Activated naive CD4-positive, alpha-beta T cell treated with anti-CD3 and anti-CD28 coated beads, Interleukin-2, amount 50 U/mL, for 16 hours (primary cell): Measurements from ENCODE around the gene TPCN2.

ENCODE experiments used
- DNase-seq: peaks from one replicate; pipeline ENCODE4 v3.0.0-alpha.2; 2020

TPCN2 gene

DNA sequence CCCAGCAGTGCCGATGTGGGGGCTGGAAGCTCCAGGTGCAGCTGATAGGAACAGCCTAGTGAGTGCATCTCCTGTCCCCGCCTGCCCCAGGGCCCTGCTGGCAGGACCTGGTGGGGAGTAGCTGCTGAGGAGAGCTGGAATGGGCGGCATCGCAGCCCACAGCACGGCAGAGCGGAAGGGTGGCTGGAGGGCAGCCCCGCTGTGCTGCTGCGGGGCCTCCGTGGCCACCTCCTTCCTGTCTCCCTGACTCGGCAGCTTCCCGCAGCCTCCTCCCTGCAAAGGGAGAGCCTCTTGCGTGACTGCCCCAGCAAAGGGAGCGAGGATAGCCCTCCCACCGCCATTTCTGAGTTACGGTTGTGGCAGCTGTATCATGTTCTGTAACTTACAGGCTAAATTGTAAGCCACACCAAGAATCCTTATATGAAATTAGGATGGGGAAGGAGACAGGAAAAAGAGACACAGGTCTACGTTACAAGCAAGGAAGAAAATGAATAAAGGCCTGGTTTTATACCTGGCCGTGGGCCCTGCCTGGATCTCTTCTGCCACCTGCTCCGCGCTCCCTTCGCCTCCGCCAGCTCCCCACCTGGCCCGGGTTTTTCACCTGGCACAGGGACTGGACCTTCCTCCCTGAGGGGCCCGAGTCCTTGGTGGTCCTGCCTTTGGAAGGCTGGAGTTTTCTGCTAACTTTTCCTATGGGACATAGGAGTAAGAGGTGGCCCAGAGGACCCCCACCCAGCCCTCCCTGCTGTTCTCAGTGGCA, 10.0 kb downstream of the TPCN2 start:
- DNase-seq, result no peak

DNA sequence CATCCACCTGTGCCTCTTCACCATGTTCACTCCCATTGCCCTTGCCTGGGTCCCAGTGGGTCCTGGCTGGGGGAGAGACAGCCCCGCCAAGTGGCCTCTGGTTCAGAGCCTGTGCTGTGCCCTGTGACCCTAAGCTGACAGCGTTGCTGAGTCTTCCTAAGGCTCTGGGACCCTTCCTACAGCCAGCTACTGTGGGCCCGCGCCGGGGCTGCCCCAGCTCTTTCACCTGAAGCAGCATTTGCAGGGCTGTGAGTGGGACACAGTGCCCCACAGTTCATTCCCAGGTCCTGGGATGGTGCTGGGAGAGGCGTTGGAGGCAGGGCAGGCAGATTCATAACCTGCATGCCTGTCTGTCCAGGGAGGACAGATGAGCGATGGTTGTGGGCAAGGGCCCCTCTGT, 10.7 kb downstream of the TPCN2 start:
- no peak for DNase-seq

DNA sequence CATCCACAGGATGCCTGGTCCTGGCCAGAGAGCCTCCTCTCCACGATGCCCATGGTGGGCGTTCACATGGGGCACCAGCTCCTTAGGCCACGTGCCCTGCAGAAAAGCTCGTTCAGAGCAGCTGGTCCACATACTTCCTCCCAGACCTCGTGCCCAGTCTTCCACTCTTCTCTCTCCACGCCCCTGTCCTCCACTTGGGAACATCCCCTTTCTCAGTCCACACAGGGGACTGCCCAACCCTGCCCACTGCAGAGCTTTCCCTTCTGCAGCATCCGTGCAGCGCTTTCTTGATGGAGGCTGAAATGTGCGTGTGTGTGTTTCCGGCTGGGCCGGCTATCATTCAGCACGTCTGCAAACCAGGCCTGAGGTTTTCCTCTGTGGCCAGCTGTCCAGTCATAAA, 11.3 kb downstream of the TPCN2 start:
- DNase-seq, result no peak

DNA sequence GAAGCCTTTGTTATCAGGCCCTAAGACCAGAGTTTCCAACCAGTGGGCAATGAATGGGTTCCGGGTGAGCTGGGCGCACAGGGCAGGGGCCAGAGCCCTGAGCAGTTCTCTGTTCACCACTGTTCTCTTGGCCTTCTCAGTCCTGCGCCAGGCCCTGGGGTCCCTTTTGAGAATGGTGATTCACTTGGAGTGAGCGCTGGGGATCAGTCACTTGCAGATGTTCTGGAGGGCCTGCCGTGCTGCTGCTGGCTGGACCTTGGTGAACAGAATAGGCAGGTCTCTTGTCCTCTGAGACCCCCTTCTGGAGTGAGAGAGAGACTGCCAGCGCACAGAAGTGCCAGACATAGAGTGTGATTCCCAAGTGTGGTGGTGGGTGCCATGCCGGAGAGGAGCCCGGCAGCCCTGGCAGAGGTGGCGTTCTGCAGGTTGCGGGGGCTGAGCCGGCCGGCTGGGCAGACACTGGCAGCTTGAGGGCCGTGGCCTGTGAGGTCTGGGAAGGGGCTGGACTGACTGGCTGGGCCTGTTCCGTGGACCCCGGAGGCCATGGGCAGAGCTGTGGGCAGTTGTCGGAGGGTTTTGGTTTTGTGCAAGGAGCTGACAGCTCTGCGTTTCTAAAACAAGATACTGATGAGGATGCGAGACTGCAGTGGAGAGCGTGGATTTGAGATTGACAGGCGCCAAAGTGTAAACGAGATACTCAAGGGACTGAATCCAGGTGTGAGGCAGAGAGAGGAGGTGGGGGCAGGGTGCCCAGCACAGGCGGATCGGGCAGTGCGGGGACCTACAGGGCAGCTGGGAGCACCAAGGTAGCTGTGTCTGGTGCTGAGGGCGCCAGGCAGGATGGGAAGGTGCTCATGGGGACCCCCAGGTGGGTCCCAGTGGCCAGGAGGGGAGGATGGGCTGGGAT, 12.3 kb downstream of the TPCN2 start:
- DNase-seq, result no peak

DNA sequence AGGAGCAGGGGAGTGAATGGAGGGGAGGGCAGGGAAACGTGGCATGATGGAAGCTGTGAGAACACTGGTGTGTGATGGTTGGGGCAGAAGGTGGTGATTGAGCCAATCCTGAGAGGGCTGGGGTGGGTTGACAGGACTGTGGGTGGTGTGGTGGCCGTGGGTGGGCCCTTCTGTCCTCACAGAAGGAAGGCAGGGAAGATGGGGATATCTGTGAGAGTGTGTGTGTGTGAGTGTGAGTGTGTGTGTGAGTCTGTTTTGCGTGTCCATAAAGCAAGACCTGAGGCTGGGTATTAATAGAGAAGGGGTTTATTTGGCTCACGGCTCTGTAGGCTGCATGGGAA, 13.0 kb downstream of the TPCN2 start:
- no peak for DNase-seq

DNA sequence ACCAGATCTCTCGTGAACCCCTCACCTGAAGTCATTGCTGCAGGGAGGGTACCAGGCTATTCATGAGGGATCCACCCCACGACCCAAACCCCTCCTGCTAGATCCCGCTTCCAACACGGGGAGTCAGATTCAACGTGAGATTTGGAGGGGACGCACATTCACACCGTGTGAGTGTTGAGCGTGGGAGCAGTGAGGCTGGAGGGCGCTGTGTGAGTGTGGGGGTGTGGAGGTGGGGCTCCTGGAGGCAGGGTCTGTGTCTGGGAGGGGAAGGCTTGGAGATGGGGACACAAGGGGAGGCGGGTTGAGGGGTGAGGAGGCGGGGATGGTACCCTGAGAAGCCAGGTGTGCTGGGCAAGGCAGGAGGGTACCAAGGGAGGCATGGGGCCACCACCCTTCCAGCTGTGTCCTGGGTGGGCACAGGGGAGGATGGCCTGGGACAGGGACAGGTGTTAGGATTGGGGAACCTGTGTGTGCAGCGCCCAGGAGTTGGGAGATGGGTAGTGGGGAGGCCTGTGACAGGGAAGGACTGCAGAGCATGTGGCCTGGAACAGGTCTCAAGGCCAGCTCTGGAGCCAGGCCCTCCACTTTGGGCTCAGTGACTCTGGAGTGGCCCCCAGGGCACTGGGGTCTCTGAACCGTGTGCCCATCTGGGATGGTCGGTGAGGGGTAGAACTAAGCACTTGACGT, 13.6 kb downstream of the TPCN2 start:
- DNase-seq, result no peak

DNA sequence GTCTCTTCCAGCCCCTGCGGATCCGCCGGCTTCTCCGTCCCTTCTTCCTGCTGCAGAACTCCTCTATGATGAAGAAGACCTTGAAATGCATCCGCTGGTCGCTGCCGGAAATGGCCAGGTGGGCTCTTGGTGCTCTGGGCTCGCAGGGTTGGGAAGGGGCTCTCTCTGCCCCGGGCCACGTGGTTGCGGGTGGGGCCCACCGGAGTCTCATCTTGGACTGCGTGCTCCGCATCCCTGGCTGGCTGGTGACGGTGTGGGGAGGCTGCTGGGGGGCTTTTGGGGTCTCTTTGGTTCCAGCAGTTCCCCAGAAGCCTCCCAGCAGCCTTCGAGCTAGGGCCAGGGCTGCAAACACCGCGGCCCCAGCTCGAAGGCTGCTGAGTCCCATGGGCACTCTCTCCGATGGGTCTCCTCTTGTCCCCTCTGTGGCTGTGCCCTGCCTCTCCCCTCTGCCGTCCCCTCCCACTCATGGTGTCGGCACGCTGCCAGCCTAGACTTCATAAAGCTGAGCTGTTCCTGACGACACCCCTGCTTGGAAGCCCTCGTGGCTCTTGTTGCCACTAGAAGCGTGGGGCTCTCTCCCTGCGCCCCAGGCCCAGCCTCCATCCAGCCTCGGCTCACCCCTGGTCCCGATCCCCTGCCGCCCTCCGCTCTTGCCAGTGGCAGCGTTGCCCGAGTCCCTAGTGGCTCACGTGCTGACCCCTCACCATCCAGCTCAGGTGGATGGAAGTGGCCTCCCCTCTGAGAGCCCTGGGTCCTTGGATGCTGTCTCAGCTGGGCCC, 14.3 kb downstream of the TPCN2 start:
- DNase-seq, result no peak

DNA sequence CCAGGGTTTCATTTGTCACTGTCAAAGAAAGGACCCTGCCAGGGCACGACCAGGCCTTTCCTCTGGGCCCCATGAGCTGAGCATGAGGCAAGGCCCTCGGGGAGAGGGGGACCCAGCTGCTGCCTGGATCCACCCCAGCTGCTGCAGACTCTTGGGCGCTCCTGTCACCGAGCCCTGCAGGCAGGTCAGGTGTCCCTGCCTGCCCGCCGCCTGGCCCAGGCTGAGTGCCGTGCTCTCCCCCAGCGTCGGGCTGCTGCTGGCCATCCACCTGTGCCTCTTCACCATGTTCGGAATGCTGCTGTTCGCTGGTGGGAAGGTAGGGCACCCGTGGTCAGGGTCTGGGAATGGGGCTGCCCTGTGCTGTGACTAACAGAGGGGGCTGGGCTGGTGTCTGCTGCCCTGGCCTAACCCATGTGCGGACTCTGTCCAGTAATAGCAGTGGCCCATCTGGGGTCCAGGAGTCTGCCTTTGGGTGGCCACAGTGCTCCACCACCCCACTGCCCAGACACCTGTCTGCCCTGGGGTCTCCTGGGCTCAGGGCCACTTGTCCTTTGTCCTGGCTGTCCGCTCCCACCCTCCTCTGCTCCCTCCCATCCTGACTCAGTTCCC, 15.0 kb downstream of the TPCN2 start:
- no peak for DNase-seq

DNA sequence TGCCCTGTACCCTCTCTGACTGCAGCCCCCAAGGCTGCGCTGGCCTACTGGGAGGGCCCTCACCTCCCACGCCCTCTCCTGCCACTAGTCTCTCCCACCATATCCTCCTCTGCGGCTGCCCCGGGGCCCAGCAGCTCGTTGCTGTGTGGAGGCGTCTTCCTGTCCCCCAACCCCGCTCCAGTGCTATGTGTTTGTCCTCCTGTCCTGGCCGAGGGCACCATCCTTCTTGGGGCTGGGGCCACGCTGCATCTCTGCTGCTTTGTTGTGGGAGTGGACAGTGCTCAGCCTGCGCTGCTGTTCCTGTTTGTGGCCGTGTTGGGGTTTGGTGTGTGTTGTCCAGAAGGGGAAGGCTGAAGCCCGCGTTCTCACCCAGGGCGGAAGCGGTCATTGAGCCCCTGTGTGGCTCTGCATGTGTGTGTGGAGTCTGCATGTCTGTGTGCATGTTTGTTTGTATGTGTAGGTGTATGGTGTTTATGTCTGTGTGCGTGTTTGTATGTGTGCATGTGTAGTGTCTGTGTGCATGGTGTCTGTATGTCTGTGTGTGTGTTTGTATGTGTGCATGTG, 15.7 kb downstream of the TPCN2 start:
- DNase-seq, result no peak

DNA sequence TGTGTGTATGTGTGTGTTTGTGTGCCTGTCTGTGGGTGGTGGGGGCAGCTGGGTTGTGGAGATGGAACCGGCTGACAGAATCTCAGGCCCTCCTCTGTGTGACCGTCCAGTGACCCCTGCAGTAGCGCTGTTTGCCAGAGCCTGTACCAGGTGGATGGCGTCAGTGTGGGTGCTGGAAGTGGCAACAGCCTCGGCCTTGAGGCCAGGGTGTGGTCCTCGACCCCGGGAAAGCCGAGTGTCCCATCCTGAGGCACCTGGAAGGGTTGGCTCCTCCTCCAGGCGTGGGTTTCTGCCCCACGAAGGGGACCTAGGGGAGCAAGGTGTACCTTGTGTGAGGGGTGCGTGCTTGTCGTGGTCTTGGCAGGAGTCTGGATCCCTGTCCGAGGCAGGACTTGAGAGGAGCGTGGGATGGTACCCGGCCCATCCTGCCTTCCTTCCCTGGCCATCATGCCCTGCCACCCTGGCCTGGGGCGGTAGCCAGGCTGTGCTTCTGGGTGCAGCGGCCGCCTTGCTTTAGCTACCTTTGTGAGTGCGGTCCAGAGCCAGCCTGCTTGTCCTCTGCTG, 16.5 kb downstream of the TPCN2 start:
- no peak for DNase-seq

DNA sequence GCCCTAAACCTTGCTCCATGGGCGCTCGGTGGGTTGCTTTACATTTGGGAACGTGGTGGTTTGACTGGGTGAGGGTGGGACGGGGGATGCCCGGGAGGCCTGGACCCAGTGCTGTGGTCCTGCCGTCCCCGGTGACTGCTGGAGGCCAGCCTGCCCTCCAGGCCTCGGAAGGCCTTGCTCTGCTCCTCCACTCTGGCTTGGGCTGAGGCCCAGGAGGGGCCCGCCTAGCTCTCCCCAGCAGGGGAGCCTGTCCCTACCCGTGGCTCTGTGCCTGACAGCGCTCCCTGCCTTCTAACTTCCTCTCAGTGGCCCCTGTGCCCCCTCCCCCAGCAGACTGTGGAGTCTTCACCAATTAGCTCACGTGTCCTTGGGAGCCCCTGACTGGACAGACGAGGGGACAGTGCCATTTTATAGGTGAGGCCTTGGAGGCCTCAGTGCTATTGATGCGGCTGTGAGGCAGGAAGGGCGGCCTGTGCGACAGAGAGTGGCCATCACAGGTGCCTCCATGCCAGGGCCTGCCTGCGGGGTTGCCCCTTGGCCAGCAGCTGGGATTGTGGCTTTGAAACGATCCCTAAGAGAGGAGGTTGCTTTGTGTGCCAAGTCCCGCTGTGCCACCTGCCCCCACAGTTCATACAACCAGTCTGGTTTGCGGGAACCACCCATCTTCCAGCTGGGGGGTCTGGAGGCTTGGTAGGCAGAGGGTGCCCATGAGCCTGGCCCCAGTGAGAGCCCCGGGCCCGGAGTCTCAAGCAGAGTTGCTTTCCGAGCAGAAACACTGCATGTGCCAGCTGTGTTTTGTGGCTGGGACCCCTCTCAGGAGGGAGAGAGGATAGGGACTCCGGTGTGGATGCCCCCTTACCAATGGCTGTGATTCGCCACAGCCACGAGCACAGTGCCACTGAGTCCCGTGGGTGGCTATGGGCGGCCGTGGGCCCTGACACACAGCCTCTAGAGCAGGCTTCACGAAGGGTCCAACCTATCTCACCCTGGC, 17.7 kb downstream of the TPCN2 start:
- DNase-seq, result no peak

DNA sequence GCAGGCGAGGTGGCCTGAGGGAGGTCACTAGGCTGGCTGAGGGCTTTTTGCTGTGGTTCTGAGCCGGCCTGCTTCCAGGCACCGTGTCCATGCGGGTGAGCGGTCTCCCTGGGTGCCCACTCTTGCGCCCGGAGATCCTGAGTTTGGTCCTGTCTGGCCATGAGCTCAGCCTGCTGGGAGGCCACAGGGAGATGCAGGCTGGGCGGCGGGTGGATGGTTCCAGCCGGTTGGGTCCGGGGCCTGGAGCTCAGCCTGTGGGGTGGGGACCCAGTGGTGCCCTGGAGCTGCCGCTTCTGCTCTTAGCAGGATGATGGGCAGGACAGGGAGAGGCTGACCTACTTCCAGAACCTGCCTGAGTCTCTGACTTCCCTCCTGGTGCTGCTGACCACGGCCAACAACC, 18.5 kb downstream of the TPCN2 start:
- no peak for DNase-seq

DNA sequence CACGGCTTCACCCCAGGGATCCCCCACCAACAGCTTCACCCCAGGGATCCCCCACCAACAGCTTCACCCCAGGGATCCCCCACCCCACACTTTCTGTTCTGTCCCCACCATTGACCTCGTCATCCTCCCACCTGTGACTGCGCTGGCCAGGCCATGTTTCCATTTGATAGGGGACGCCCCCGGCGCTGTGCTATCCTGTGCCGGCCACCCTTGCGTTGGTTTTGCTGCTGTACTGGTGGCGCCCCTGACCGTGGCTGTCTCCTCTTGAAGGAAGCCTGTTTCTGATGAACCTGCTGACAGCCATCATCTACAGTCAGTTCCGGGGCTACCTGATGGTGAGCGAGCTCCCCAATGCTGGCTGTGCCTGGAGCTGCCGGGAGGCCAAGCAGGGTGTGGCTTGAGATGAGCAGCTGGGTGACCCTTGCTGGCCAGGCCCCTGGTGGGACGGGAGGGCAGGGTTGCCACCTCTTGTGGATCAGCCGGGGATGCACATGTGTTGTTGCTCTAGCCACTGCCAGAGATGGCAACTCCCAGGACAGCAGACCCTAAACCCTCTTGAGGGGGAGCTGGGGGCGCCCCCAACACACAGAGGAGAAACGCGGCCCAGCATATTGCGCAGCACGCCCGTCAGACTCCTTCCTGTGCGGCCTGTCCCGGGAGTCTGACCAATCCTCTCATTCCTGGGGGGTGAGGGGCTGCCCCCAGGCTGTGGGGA, 22.5 kb downstream of the TPCN2 start:
- no peak for DNase-seq

DNA sequence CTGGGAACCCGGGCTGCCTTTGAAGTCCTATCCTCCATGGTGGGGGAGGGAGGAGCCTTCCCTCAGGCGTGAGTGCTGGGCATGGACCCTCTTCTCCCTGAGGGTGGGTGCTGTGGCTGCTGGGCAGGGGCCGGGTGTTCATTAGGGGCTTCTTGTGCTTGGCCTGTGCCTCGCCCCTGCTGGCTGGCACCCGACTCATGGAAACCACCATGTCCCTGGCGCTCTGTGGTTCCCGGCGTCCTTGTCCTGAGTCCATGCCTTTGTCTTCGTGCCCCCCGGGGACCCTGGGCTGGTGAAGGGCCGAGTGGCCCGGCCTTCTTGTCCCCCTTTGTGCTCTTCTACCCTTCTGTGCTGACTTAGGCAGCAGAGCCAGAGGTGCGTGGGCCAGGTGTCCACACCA, 23.2 kb downstream of the TPCN2 start:
- no peak for DNase-seq

DNA sequence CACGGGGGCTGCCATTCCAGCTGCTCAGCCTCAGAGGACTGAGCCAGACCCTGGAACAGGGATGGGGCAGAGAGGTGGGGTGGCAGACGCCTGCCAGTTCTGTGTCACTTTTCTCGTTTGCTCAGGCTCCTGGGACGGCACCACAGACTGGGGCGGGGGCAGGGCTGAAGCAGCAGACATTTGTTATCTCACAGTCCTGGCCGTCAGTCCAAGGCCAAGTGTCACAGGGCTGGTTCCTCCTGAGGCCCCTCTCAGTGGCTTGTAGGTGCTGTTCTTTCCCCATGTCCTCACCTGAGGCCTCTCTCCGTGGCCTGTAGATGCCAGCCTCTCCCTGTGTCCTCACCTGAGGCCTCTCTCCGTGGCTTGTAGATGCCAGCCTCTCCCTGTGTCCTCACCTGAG, 24.7 kb downstream of the TPCN2 start:
- DNase-seq, result no peak

DNA sequence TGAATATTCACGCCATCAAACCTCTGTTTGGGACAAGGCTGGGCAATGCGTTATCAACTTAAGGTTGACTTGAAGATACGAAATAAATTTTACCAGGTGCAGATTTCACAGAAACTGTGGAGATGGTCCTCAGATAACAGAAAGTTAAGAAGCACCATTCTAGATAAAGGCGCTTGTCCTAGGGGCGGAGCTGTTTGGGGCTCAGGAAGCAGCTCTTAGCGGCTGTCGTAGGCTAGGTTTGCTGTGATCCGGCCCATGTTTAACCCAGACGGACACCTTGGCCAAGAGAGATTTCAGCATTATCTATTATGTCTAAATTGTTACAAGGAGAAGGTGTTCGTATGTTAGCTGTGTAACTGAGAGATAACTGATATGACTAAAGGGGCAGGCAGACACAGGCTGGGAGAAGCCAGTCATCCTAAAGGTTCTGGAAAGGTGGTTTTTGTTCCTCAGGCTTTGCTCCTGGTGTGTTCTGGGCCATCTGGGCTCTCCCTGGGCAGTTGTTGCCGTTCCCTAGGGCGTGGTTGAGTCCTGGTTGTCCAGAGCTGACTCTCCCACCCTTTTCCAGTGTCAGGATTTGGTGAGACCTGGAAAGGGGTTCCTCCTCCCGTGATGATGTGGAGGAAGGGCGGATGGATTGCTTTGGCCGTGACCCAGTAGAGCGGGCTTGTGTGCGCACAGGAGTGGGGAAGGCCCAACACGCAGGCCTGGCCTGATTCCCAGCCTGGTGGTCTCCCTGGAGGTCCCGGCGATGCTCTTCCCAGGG, 25.8 kb downstream of the TPCN2 start:
- DNase-seq, result no peak

DNA sequence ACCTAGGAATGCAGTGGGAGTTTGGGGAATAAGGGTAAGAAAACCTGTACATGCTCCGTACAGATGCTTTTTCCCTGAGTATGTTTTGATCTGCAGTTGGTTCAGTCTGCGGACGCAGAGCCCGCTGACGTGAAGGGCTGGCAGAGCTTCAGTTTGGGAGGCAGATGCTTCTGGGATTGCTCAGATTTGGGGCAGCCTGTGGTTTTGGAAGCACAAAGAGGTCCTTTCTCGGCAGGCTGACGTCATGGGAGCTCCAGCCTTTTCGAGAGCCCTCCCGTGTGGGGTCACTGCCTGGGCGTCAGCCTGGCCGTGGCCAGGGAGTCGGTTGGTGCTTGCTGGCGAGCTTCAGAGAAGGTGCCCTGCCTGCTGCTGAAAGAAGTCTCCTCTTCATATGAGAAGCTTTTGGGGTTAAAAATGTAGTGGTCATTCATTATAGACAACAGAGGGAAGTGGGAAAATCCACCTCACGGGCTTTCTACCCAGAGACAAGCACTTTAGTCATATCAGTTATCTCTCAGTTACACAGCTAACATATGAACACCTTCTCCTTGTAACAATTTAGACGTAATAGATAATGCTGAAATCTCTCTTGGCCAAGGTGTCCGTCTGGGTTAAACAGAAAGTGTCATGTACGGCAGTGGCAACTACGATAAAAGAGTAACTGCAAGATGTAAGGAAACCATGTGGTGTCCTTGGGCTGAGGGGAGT, 26.8 kb downstream of the TPCN2 start:
- DNase-seq, result no peak

DNA sequence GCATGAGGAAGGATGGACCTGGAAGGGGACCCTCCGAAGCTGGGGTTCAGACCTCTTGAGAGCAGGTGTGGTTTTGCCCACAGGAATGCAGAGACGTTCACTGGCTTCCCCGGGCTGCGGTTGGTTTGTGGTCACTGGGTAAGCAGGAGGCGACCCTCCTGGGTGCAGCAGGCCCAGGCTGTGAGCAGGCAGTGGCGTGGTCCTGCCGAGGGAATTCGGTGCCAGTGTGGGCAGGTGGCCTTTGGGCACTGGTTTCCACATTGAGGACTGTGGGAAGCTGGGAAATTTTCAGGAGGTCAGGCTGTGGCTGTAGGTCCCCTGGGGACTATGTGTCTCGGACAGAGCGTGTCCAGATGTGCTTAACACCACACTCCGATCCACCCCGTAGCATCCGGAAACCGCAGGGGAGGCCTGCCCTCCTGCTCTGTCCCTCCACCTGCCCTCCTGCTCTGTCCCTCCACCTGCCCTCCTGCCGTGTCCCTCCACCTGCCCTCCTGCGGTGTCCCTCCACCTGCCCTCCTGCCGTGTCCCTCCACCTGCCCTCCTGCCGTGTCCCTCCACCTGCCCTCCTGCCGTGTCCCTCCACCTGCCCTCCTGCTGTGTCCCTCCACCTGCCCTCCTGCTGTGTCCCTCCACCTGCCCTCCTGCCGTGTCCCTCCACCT, 27.5 kb downstream of the TPCN2 start:
- no peak for DNase-seq
